Measurements from ENCODE around the gene UNKL.

- TF ChIP-seq TCF12 (IDR thresholded peaks at IDR 0.05; ENCODE audit: low read depth) (no peak), YY1 (IDR thresholded peaks at IDR 0.05; ENCODE audit: low read depth) (no peak), TAF1 (IDR thresholded peaks at IDR 0.05; ENCODE audit: low read depth) (no peak), ZBTB7A (IDR thresholded peaks at IDR 0.05; ENCODE audit: low read depth) (no peak), NFIC (IDR thresholded peaks at IDR 0.05) (no peak)
These were observed 14.0 kb upstream of the UNKL start for GRCh38 chr16:1428511-1428910.

All from Ishikawa (cell line).